H9 (cell line): Measurements from ENCODE around the gene C15orf62. TPM values are rescaled to one million over a fixed set of nuclear protein-coding genes. Genes with fewer than 3 reads are reported as not detected.

ENCODE experiments used
- DNase-seq: peaks from one replicate; pipeline ENCODE4 v3.0.0-alpha.2; 2017
- H2AFZ ChIP-seq: one replicate; pipeline ENCODE4 v1.6.1; 2013; ENCODE audit warnings: mild to moderate bottlenecking, low read length, control low read depth, moderate library complexity
- H2AK5ac ChIP-seq: 2 replicates; pipeline ENCODE4 v1.6.1; 2013; ENCODE audit warnings: low read length, control low read depth, mixed read lengths; ENCODE audit not compliant: insufficient read length
- H2BK120ac ChIP-seq: one replicate; pipeline ENCODE4 v1.6.1; 2013; ENCODE audit warnings: low read depth, mild to moderate bottlenecking, low read length, control low read depth, inconsistent platforms; ENCODE audit not compliant: poor library complexity, severe bottlenecking
- H2BK12ac ChIP-seq: 2 replicates; pipeline ENCODE4 v1.6.1; 2013; ENCODE audit warnings: low read length, control low read depth, mixed read lengths, low read depth; ENCODE audit not compliant: insufficient read length
- H2BK15ac ChIP-seq: 2 replicates; pipeline ENCODE4 v1.6.1; 2013; ENCODE audit warnings: low read depth, low read length, control low read depth
- H2BK20ac ChIP-seq: one replicate; pipeline ENCODE4 v1.6.1; 2013; ENCODE audit warnings: low read depth, mild to moderate bottlenecking, low read length, control low read depth, inconsistent platforms; ENCODE audit not compliant: poor library complexity, severe bottlenecking
- H2BK5ac ChIP-seq: 2 replicates; pipeline ENCODE4 v1.6.1; 2013; ENCODE audit warnings: low read length, control low read depth, mixed read lengths; ENCODE audit not compliant: insufficient read length
- H3K14ac ChIP-seq: 2 replicates; pipeline ENCODE4 v1.6.1; 2013; ENCODE audit warnings: low read length, control low read depth; ENCODE audit not compliant: insufficient read depth
- H3K18ac ChIP-seq: 2 replicates; pipeline ENCODE4 v1.6.1; 2013; ENCODE audit warnings: low read depth, mild to moderate bottlenecking, mixed read lengths, low read length, control low read depth; ENCODE audit not compliant: insufficient read length
- H3K23ac ChIP-seq: 2 replicates; pipeline ENCODE4 v1.6.1; 2013; ENCODE audit warnings: low read length, control low read depth, mixed read lengths, low read depth; ENCODE audit not compliant: insufficient read length
- H3K23me2 ChIP-seq: 2 replicates; pipeline ENCODE4 v1.6.1; 2013; ENCODE audit warnings: low read depth, mild to moderate bottlenecking, mixed read lengths, low read length, control low read depth; ENCODE audit not compliant: insufficient read length, poor library complexity, severe bottlenecking
- H3K27ac ChIP-seq: 2 replicates; pipeline ENCODE4 v1.5.1; 2013; ENCODE audit warnings: low read length, control low read depth, mixed read lengths, low read depth; ENCODE audit not compliant: insufficient read length
- H3K27me3 ChIP-seq: 2 replicates; pipeline ENCODE4 v1.6.1; 2013; ENCODE audit warnings: low read length, control low read depth, inconsistent platforms; ENCODE audit not compliant: insufficient read depth
- H3K4ac ChIP-seq: 2 replicates; pipeline ENCODE4 v1.6.1; 2013; ENCODE audit warnings: low read depth, mild to moderate bottlenecking, control low read depth, inconsistent platforms, low read length, moderate library complexity
- H3K4me1 ChIP-seq: 2 replicates; pipeline ENCODE4 v1.6.1; 2013; ENCODE audit warnings: low read length, control low read depth, inconsistent platforms; ENCODE audit not compliant: insufficient read depth
- H3K4me2 ChIP-seq: 2 replicates; pipeline ENCODE4 v1.6.1; 2013; ENCODE audit warnings: low read length, control low read depth, mixed read lengths; ENCODE audit not compliant: insufficient read length, insufficient read depth
- H3K56ac ChIP-seq: 2 replicates; pipeline ENCODE4 v1.6.1; 2013; ENCODE audit warnings: low read depth, mild to moderate bottlenecking, mixed read lengths, low read length, control low read depth; ENCODE audit not compliant: insufficient read length
- H3K79me1 ChIP-seq: 2 replicates; pipeline ENCODE4 v1.6.1; 2013; ENCODE audit warnings: low read depth, mild to moderate bottlenecking, moderate library complexity, low read length, control low read depth, inconsistent platforms; ENCODE audit not compliant: insufficient read depth, poor library complexity, severe bottlenecking
- H3K79me2 ChIP-seq: 2 replicates; pipeline ENCODE4 v1.6.1; 2013; ENCODE audit warnings: low read length, control low read depth, inconsistent platforms; ENCODE audit not compliant: insufficient read depth
- H3K9ac ChIP-seq: 2 replicates; pipeline ENCODE4 v1.6.1; 2013; ENCODE audit warnings: low read length, control low read depth, mixed read lengths; ENCODE audit not compliant: insufficient read length; ENCODE audit errors: extremely low read depth
- H3K9me3 ChIP-seq: one replicate; pipeline ENCODE4 v1.6.1; 2013; ENCODE audit warnings: low read depth, low read length, inconsistent platforms; ENCODE audit not compliant: control insufficient read depth
- H3T11ph ChIP-seq: one replicate; pipeline ENCODE4 v1.6.1; 2013; ENCODE audit warnings: mild to moderate bottlenecking, low read length, control low read depth, inconsistent platforms
- H4K20me1 ChIP-seq: one replicate; pipeline ENCODE4 v1.6.1; 2013; ENCODE audit not compliant: control insufficient read depth, insufficient read length, insufficient read depth
- H4K5ac ChIP-seq: 2 replicates; pipeline ENCODE4 v1.6.1; 2013; ENCODE audit warnings: low read depth, mild to moderate bottlenecking, mixed read lengths, low read length, control low read depth; ENCODE audit not compliant: insufficient read length
- H4K8ac ChIP-seq: replicated peaks from 2 replicates; pipeline ENCODE4 v1.6.1; 2013; ENCODE audit warnings: low read length, control low read depth, mixed read lengths, low read depth; ENCODE audit not compliant: insufficient read length
- H4K91ac ChIP-seq: 2 replicates; pipeline ENCODE4 v1.6.1; 2013; ENCODE audit warnings: low read depth, mild to moderate bottlenecking, moderate library complexity, mixed read lengths, low read length, control low read depth; ENCODE audit not compliant: insufficient read length
- H3K27ac Mint-ChIP-seq, 3 experiments: 2 replicates in 2 of 3; 3 replicates in 1 of 3; pipeline ENCODE4 v1.8.0; 2020 to 2021; ENCODE audit warnings: mixed read lengths in 3 of 3, mild to moderate bottlenecking in 1 of 3, moderate library complexity in 1 of 3
- H3K27me3 Mint-ChIP-seq: 2 replicates; pipeline ENCODE4 v1.8.0; 2021; ENCODE audit warnings: low read depth, mild to moderate bottlenecking, moderate library complexity, mixed read lengths
- H3K36me3 Mint-ChIP-seq, 3 experiments: 2 replicates in 2 of 3; 3 replicates in 1 of 3; pipeline ENCODE4 v1.8.0; 2020 to 2021; ENCODE audit warnings: low read depth in 3 of 3, mixed read lengths in 3 of 3; ENCODE audit not compliant: insufficient read depth in 1 of 3
- H3K4me1 Mint-ChIP-seq, 2 experiments: 2 replicates each; pipeline ENCODE4 v1.8.0; 2020; ENCODE audit warnings: mixed read lengths in 2 of 2
- H3K4me3 Mint-ChIP-seq, 2 experiments: 2 replicates in 1 of 2; 3 replicates in 1 of 2; pipeline ENCODE4 v1.8.0; 2020 to 2021; ENCODE audit warnings: mild to moderate bottlenecking in 2 of 2, mixed read lengths in 2 of 2, moderate library complexity in 1 of 2
- H3K9me3 Mint-ChIP-seq, 2 experiments: 2 replicates in 1 of 2; 3 replicates in 1 of 2; pipeline ENCODE4 v1.8.0; 2020; ENCODE audit warnings: mild to moderate bottlenecking in 2 of 2, mixed read lengths in 2 of 2, moderate library complexity in 1 of 2
- CTCF ChIP-seq: fragments of 200-600 bp; sonication (generic); conservative IDR thresholded peaks from 3 replicates; pipeline ENCODE4 v1.8.0; 2021; ENCODE audit warnings: antibody characterized with exemption, mild to moderate bottlenecking
- whole genome bisulfite sequencing: extraction: QIAGEN DNeasy Blood & Tissue Kit; methylation state at CpG from one replicate; pipeline ENCODE4 v1.1.7; 2013; ENCODE audit warnings: missing lambda C conversion rate, low lambda C conversion rate, mixed read lengths; ENCODE audit not compliant: insufficient read length; ENCODE audit errors: extremely low coverage; 5-methylcytosine and 5-hydroxymethylcytosine counted together
- total RNA-seq: library from RNA; stranded (reverse); gene quantifications from 2 replicates; pipeline ENCODE4 v1.2.1, GENCODE V29; 2021

The C15orf62 gene
- total RNA-seq, 1 experiment from 2014 or later: 0.70 TPM

GRCh38 chr15:40731034-40731433 is 38.7 kb upstream of the C15orf62 start:
- H2AFZ ChIP-seq: no peak overlapping the region
- H2BK20ac ChIP-seq: no peak overlapping the region
- H3K4me1 ChIP-seq: no peaks in the 10 kb centered on the region
- H3K23me2 ChIP-seq: no peaks in the 10 kb centered on the region
- no peak overlapping the region for H3K9ac ChIP-seq
- peaks cover 39 to 68% (median 64%) of the 10 kb centered on the region in 3 experiments for H3K36me3 Mint-ChIP-seq
- no peak overlapping the region for H3K18ac ChIP-seq
- H2BK15ac ChIP-seq: no peak overlapping the region
- no peak overlapping the region for H3K4me2 ChIP-seq
- H3T11ph ChIP-seq: no peak overlapping the region
- no peak overlapping the region for H3K4ac ChIP-seq
- H2BK5ac ChIP-seq: no peak overlapping the region
- no peak overlapping the region for H3K27ac ChIP-seq
- H3K4me1 Mint-ChIP-seq: peaks cover 0 to 7% of the 10 kb centered on the region in 2 experiments; a peak in 3 of 4 replicates
- H4K91ac ChIP-seq: no peak overlapping the region
- H3K56ac ChIP-seq: no peak overlapping the region
- no peak overlapping the region for H4K5ac ChIP-seq
- no peak overlapping the region; a peak in 1 of 5 replicates for H3K4me3 Mint-ChIP-seq
- H3K23ac ChIP-seq: no peak overlapping the region
- H4K20me1 ChIP-seq: no peaks in the 10 kb centered on the region
- no CpG with 5 or more reads among the region's 3 CpGs for WGBS
- no peaks in the 10 kb centered on the region for H3K79me2 ChIP-seq
- no peak overlapping the region for H3K14ac ChIP-seq
- no peak overlapping the region for H2BK12ac ChIP-seq
- H2AK5ac ChIP-seq: no peak overlapping the region
- H3K27me3 Mint-ChIP-seq: no peaks in the 10 kb centered on the region
- no peak for TF ChIP-seq CTCF
- DNase-seq: no peak
- no peaks in the 10 kb centered on the region for H3K27me3 ChIP-seq
- no peak overlapping the region for H4K8ac ChIP-seq
- no peak overlapping the region for H2BK120ac ChIP-seq
- no peaks in the 10 kb centered on the region for H3K79me1 ChIP-seq
- no peaks in the 10 kb centered on the region for H3K9me3 ChIP-seq
- no peaks in the 10 kb centered on the region for H3K9me3 Mint-ChIP-seq
- peak overlapping the region; percentile 66 to 91 (median 85); a peak in 5 of 7 replicates for H3K27ac Mint-ChIP-seq
